ENCODE results near the gene CAMLG. TPM values are rescaled to one million over a fixed set of nuclear protein-coding genes. Genes with fewer than 3 reads are reported as not detected.
"Not testable (repeated sequence)": the region's sequence is repeated elsewhere in the genome, so short reads cannot be mapped to it uniquely, and the experiment has no call there.

The CAMLG gene
- total RNA-seq, 4 donors from 2014 or later: 12.7 to 31.0 (median 24.2) TPM

- Histone ChIP-seq H3K27ac (no peak overlapping the region), H3K9me3 (no peaks in the 10 kb centered on the region), H3K4me3 (no peak overlapping the region), H3K4me1 (peaks cover 14 to 24% (median 15%) of the 10 kb centered on the region in 4 donors), H3K27me3 (no peaks in the 10 kb centered on the region), H3K36me3 (no peaks in the 10 kb centered on the region)
- in situ Hi-C loops (cut with MboI; ENCODE audit: low pct_ligation_motif_present in 1 of 4, low pct_unique_long_range_greater_than_20kb in 1 of 4, low sequenced_read_pairs in 3 of 4) (loop anchor here in 2 of 4 donors (10.0 to 25.0 kb wide), 2 partner anchors 163 to 170 kb away; partner anchors contain the start of gene PCBD2 (in 2 of the 2)), intact Hi-C loops (cut with DNase I; ENCODE audit: low total_unique reads) (no loop called here)
- DNase-seq: no peak
- 94 to 100% methylated on average over 1 to 2 of the region's 2 CpGs for WGBS, 2 donors (ENCODE audit: low coverage in 1 of 2)
- no peak for TF ChIP-seq EP300 (IDR thresholded peaks at IDR 0.05; ENCODE audit: low read depth)
- TF ChIP-seq CTCF (IDR thresholded peaks at IDR 0.05): no peak
- TF ChIP-seq POLR2AphosphoS5 (IDR thresholded peaks at IDR 0.05): no peak
- TF ChIP-seq POLR2A (IDR thresholded peaks at IDR 0.05): no peak
Measured at GRCh38 chr5:134742134-134742533, 3.8 kb downstream of the CAMLG start.

DNA sequence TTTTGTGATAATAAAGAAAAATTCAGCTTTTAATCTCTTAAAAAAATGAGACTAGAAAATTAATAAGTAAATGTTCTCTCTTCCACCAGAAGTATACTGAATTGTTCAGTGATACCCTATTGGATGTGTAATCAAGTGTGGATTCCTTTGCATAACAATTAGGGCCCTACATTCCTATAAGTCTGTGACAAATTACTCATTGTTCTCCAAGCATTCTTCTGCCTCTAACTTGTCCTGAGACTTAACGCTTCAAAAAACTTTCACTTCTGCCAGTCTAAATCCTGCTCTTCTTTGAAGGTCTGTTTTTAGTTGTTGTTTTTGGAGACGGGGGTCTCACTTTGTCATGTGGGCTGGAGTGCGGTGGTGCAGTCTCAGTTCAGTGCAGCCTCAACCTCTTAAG lies 11.1 kb downstream of the CAMLG start:
- WGBS, 2 donors (ENCODE audit: low coverage in 1 of 2): 90 to 95% methylated on average over 3 of the region's 3 CpGs
- TF ChIP-seq EP300 (IDR thresholded peaks at IDR 0.05; ENCODE audit: low read depth) (no peak), POLR2AphosphoS5 (IDR thresholded peaks at IDR 0.05) (no peak), CTCF (IDR thresholded peaks at IDR 0.05) (no peak), POLR2A (IDR thresholded peaks at IDR 0.05) (no peak)
- no peak for DNase-seq
- Histone ChIP-seq H3K4me3 (no peak overlapping the region), H3K27me3 (no peaks in the 10 kb centered on the region), H3K36me3 (no peaks in the 10 kb centered on the region), H3K4me1 (no peaks in the 10 kb centered on the region), H3K27ac (no peak overlapping the region), H3K9me3 (no peaks in the 10 kb centered on the region)
- in situ Hi-C loops (cut with MboI; ENCODE audit: low pct_ligation_motif_present in 1 of 4, low pct_unique_long_range_greater_than_20kb in 1 of 4, low sequenced_read_pairs in 3 of 4) (loop anchor here in 2 of 4 donors (10.0 to 25.0 kb wide), 2 partner anchors 155 to 163 kb away; partner anchors contain the start of gene PCBD2 (in 2 of the 2)), intact Hi-C loops (cut with DNase I; ENCODE audit: low total_unique reads) (no loop called here)

GRCh38 chr5:134758176-134758503 lies 19.8 kb downstream of the CAMLG start:
- peaks cover 4 to 23% (median 15%) of the 10 kb centered on the region in 4 donors for H3K4me1 ChIP-seq
- H3K27ac ChIP-seq: peak overlapping the region; percentile 72 to 85 (median 83)
- in situ Hi-C loops (cut with MboI; ENCODE audit: low pct_ligation_motif_present in 1 of 4, low pct_unique_long_range_greater_than_20kb in 1 of 4, low sequenced_read_pairs in 3 of 4) (no loop called here), intact Hi-C loops (cut with DNase I; ENCODE audit: low total_unique reads) (no loop called here)
- H3K9me3 ChIP-seq: no peaks in the 10 kb centered on the region
- DNase-seq: no peak
- H3K27me3 ChIP-seq: no peaks in the 10 kb centered on the region
- 24 to 31% methylated on average over 2 to 9 of the region's 9 CpGs for WGBS, 2 donors (ENCODE audit: low coverage in 1 of 2)
- TF ChIP-seq POLR2AphosphoS5 (IDR thresholded peaks at IDR 0.05) (no peak), EP300 (IDR thresholded peaks at IDR 0.05; ENCODE audit: low read depth) (no peak), POLR2A (IDR thresholded peaks at IDR 0.05) (no peak), CTCF (IDR thresholded peaks at IDR 0.05) (no peak)
- no peaks in the 10 kb centered on the region for H3K36me3 ChIP-seq
- H3K4me3 ChIP-seq: peak overlapping the region in 3 of 4 donors; percentile 60 to 96 (median 68)

GRCh38 chr5:134758504-134759341 lies 20.4 kb downstream of the CAMLG start, which contains the start of gene DDX46:
DDX46 (plus strand) TSS chr5:134758779; CDS start chr5:134758939, 160 bp downstream.
- intact Hi-C loops (cut with DNase I; ENCODE audit: low total_unique reads): no loop called here
- peak; percentile 76 to 85 (median 85) for TF ChIP-seq POLR2AphosphoS5 (IDR thresholded peaks at IDR 0.05)
- TF ChIP-seq POLR2A (IDR thresholded peaks at IDR 0.05): peak; percentile 76
- TF ChIP-seq CTCF (IDR thresholded peaks at IDR 0.05): peak; percentile 56 to 76 (median 59)
- TF ChIP-seq EP300 (IDR thresholded peaks at IDR 0.05; ENCODE audit: low read depth): no peak
- peak; percentile 97 for DNase-seq

DNA sequence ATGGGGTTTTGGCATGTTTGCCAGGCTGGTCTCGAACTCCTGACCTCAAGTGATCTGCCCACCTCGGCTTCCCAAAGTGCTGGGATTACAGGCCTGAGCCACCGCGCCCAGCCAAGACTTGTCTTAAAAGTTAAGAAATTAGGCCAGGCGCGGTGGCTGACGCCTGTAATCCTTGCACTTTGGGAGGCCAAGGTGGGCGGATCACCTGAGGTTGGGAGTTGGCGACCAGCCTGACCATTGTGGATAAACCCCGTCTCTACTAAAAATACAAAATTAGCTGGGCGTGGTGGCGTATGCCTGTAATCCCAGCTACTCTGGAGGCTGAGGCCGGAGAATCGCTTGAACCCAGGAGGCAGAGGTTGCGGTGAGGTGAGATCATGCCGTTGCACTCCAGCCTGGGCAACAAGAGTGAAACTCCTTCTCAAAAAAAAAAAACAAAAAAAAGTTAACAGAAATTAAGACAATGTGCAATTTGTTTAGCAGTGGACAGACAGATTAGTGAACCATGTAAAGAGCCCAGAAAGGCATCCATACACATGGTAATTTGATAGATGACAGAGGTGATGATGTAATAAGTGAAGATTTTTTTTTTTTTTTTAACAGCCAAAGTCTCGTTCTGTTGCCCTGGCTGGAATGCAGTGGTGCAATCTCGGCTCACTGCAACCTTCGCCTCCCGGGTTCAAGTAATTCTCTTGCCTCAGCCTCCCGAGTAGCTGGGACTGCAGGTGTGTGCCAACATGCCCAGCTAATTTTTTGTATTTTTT lies 29.4 kb downstream of the CAMLG start:
- H3K27ac ChIP-seq; H3K27me3 ChIP-seq; DNase-seq; intact Hi-C loops (cut with DNase I; ENCODE audit: low total_unique reads); H3K9me3 ChIP-seq; H3K4me3 ChIP-seq; in situ Hi-C loops (cut with MboI; ENCODE audit: low pct_ligation_motif_present in 1 of 4, low pct_unique_long_range_greater_than_20kb in 1 of 4, low sequenced_read_pairs in 3 of 4); H3K4me1 ChIP-seq: not testable (repeated sequence)
- 87 to 95% methylated on average over 5 to 21 of the region's 21 CpGs for WGBS, 2 donors (ENCODE audit: low coverage in 1 of 2)
- peaks cover 0 to 76% (median 38%) of the 10 kb centered on the region in 4 donors for H3K36me3 ChIP-seq

More at GRCh38 chr5:134758504-134759341, 20.4 kb downstream of the CAMLG start, which contains the start of gene DDX46:
- in situ Hi-C loops (cut with MboI; ENCODE audit: low pct_ligation_motif_present in 1 of 4, low pct_unique_long_range_greater_than_20kb in 1 of 4, low sequenced_read_pairs in 3 of 4): no loop called here
- Histone ChIP-seq H3K4me3 (peak within 1 kb of the TSS; percentile 60 to 96 (median 78)), H3K27me3 (no peaks in the 10 kb centered on the region), H3K4me1 (peaks cover 4 to 23% (median 15%) of the 10 kb centered on the region in 4 donors), H3K27ac (peak within 1 kb of the TSS; percentile 72 to 85 (median 83)), H3K36me3 (peaks cover 0 to 5% (median 1%) of the 10 kb centered on the region in 4 donors), H3K9me3 (no peaks in the 10 kb centered on the region)
- 0 to 1% methylated on average over 3 to 59 of the region's 73 CpGs for WGBS, 2 donors (ENCODE audit: low coverage in 1 of 2)

Data from transverse colon (tissue), 4 donors.